GM21526 (cell line): Measurements from ENCODE around the gene S100A8.

Experiments
- ATAC-seq: cut with Tn5 transposase; IDR thresholded peaks from one replicate; pipeline ENCODE4 v1.9.1; 2021; ENCODE audit warnings: moderate library complexity; ENCODE audit not compliant: unreplicated experiment, low FRiP score

Gene S100A8

GRCh38 chr1:153364156-153364555, 26.7 kb downstream of the S100A8 start:
- no peak for ATAC-seq

GRCh38 chr1:153363641-153364040, 27.2 kb downstream of the S100A8 start:
- no peak for ATAC-seq

GRCh38 chr1:153362187-153362775, 28.6 kb downstream of the S100A8 start:
- ATAC-seq: no peak

GRCh38 chr1:153361480-153362109, 29.3 kb downstream of the S100A8 start:
- no peak for ATAC-seq

GRCh38 chr1:153360592-153361479, 30.0 kb downstream of the S100A8 start:
- ATAC-seq: no peak

GRCh38 chr1:153360190-153360589, 30.7 kb downstream of the S100A8 start:
- no peak for ATAC-seq

- ATAC-seq: no peak
Observed at GRCh38 chr1:153359241-153359640, 31.6 kb downstream of the S100A8 start.

- no peak for ATAC-seq
Observed at GRCh38 chr1:153358691-153358975, 32.2 kb downstream of the S100A8 start.

GRCh38 chr1:153357853-153358690, 32.8 kb downstream of the S100A8 start, which contains the start of gene S100A9:
Gene S100A9 (plus strand): TSS chr1:153357854. CDS start chr1:153358284, 430 bp downstream.
- no peak for ATAC-seq

GRCh38 chr1:153357076-153357852, 33.6 kb downstream of the S100A8 start:
- ATAC-seq: no peak

- ATAC-seq: no peak
Observed at GRCh38 chr1:153356392-153357075, 34.3 kb downstream of the S100A8 start.

- ATAC-seq: no peak
Observed at GRCh38 chr1:153355445-153356071, 35.3 kb downstream of the S100A8 start.

GRCh38 chr1:153354515-153355193, 36.2 kb downstream of the S100A8 start:
- ATAC-seq: no peak

GRCh38 chr1:153353226-153353947, 37.5 kb downstream of the S100A8 start:
- ATAC-seq: no peak

- peak; percentile 52 for ATAC-seq
Observed at GRCh38 chr1:153352523-153352922, 38.4 kb downstream of the S100A8 start.

GRCh38 chr1:153350321-153350957, 40.4 kb downstream of the S100A8 start:
- no peak for ATAC-seq
